Suprapubic skin (tissue), 4 donors: Measurements from ENCODE around the gene AMH. TPM values are rescaled to one million over a fixed set of nuclear protein-coding genes. Genes with fewer than 3 reads are reported as not detected.

Experiments
- DNase-seq, 2 donors: peaks; one replicate each; pipeline ENCODE4 v3.0.0-alpha.2; 2019; ENCODE audit warnings: low spot score in 2 of 2
- H3K27ac ChIP-seq: fragments of 200-600 bp; sonication (generic); one replicate; pipeline ENCODE4 v1.5.1; 2019
- H3K27me3 ChIP-seq: fragments of 200-600 bp; sonication (generic); one replicate; pipeline ENCODE4 v1.5.1; 2019
- H3K36me3 ChIP-seq: fragments of 200-600 bp; sonication (generic); one replicate; pipeline ENCODE4 v1.5.1; 2019
- H3K4me1 ChIP-seq: fragments of 200-600 bp; sonication (generic); one replicate; pipeline ENCODE4 v1.5.1; 2019
- H3K4me3 ChIP-seq: fragments of 200-600 bp; sonication (generic); one replicate; pipeline ENCODE4 v1.5.1; 2019; ENCODE audit warnings: mild to moderate bottlenecking
- H3K9me3 ChIP-seq: fragments of 200-600 bp; sonication (generic); one replicate; pipeline ENCODE4 v1.5.1; 2019
- CTCF ChIP-seq, 2 donors: fragments of 200-600 bp in 1 of 2; fragments of 450-650 bp in 1 of 2; sonication (generic) in 1 of 2; IDR thresholded peaks; one replicate each; pipeline ENCODE4 v1.5.1; 2016 to 2019; ENCODE audit warnings: antibody characterized with exemption in 2 of 2, mild to moderate bottlenecking in 1 of 2, moderate library complexity in 1 of 2
- EP300 ChIP-seq: sonication (generic); formaldehyde crosslinking; IDR thresholded peaks from one replicate; pipeline ENCODE4 v1.6.1; 2017; ENCODE audit warnings: antibody characterized with exemption
- POLR2A ChIP-seq, 2 donors: fragments of 450-650 bp; IDR thresholded peaks; one replicate each; pipeline ENCODE4 v1.6.1; 2017; ENCODE audit warnings: antibody characterized with exemption in 2 of 2, mild to moderate bottlenecking in 2 of 2, moderate library complexity in 2 of 2
- POLR2AphosphoS5 ChIP-seq, 3 donors: sonication (generic); formaldehyde crosslinking; IDR thresholded peaks; one replicate each; pipeline ENCODE4 v1.6.1; 2017; ENCODE audit warnings: antibody characterized with exemption in 3 of 3
- WGBS: methylation state at CpG from one replicate; pipeline ENCODE4 v1.1.5; 2018; 5-methylcytosine and 5-hydroxymethylcytosine counted together
- total RNA-seq, 4 donors: library from RNA; depleted of rRNA; stranded (reverse); fragments of >200 nt; gene quantifications; one replicate each; pipeline ENCODE4 v1.1.0, GENCODE V29; 2016

The AMH gene
- total RNA-seq, 4 donors from 2014 or later = 1.7 to 4.3 (median 3.0) TPM

- H3K36me3 ChIP-seq = peaks cover 38% of the 10 kb centered on the region
- no peak overlapping the region for H3K4me3 ChIP-seq
- no peak overlapping the region for H3K27ac ChIP-seq
- peaks cover 72% of the 10 kb centered on the region for H3K4me1 ChIP-seq
- no peaks in the 10 kb centered on the region for H3K9me3 ChIP-seq
- no peak for TF ChIP-seq POLR2AphosphoS5 (IDR thresholded peaks at IDR 0.05)
- TF ChIP-seq EP300 = no peak
- no peak for TF ChIP-seq CTCF (IDR thresholded peaks at IDR 0.05)
- no peak for TF ChIP-seq POLR2A (IDR thresholded peaks at IDR 0.05)
- WGBS = 90% methylated on average over 19 of the region's 25 CpGs
- DNase-seq = no peak
- H3K27me3 ChIP-seq = no peaks in the 10 kb centered on the region
These were observed 15.4 kb upstream of the AMH start for GRCh38 chr19:2233601-2234280.

DNA sequence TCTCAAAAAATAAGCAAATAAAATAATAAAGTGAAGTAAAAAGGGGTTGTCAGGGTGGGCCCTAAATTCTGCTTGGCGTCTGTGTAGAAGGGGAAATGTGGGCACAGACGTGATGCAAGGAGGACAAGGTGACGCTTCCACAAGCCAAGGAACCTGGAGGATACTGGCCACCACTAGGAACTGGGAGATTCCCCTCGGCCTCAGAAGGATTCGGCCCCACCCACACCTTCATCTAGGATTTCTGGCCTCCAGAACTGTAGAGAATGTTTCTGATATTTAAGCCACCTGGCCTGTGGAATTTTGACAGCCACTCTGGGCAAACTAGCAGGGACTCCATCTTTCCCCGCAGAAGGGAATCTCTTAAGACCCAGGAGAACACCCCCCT lies 14.1 kb upstream of the AMH start:
- Histone ChIP-seq H3K27ac (peak overlapping the region; percentile 94), H3K4me3 (peak overlapping the region; percentile 92), H3K4me1 (peaks cover 74% of the 10 kb centered on the region), H3K36me3 (peaks cover 27% of the 10 kb centered on the region), H3K27me3 (no peaks in the 10 kb centered on the region), H3K9me3 (no peaks in the 10 kb centered on the region)
- no peak for TF ChIP-seq POLR2AphosphoS5 (IDR thresholded peaks at IDR 0.05)
- no peak for TF ChIP-seq POLR2A (IDR thresholded peaks at IDR 0.05)
- 35% methylated on average over 6 of the region's 6 CpGs for WGBS
- no peak for DNase-seq

DNA sequence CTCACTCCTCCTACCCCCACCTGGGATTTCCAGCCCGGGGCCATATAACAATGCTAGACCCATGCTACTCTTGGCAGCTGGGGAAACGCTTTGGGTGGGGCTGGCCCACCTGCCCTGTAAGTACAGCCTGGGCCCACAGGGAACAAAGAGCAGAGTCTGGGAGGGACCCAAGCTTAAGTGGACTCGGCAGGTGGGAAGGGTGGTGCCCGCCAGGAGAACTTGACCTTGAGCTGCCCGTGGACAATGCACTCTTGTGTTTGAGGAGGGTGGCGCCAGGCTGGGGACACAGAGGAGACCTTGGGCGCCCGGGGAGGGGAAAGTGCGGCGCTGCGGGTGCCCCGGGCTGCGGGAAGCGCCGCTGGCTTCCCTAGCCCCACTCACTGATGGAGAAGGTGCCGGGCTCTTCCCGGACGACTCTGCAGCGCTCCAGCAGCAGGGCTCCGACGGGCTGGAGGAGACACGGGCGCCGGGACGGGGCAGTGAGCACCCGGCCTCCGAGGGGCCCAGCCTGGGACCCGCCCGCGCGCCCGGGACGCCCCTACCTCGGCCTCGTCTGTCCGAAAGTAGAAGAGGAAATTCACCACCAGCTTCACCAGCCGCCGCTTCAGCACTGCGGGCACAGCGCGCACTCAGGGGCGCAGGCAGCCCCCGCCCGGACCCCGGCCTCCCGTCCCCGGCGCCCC lies 13.6 kb upstream of the AMH start:
- Histone ChIP-seq H3K36me3 (peaks cover 22% of the 10 kb centered on the region), H3K27ac (peak overlapping the region; percentile 94), H3K4me3 (peak overlapping the region; percentile 92), H3K27me3 (no peaks in the 10 kb centered on the region), H3K4me1 (peaks cover 80% of the 10 kb centered on the region), H3K9me3 (no peaks in the 10 kb centered on the region)
- DNase-seq = no peak
- WGBS = 0% methylated on average over 4 of the region's 48 CpGs
- no peak for TF ChIP-seq POLR2A (IDR thresholded peaks at IDR 0.05)
- no peak for TF ChIP-seq EP300
- TF ChIP-seq POLR2AphosphoS5 (IDR thresholded peaks at IDR 0.05) = no peak
- no peak for TF ChIP-seq CTCF (IDR thresholded peaks at IDR 0.05)

GRCh38 chr19:2236064-2236313 lies 13.1 kb upstream of the AMH start:
- Histone ChIP-seq H3K27ac (peak overlapping the region; percentile 94), H3K4me1 (peaks cover 81% of the 10 kb centered on the region), H3K9me3 (no peaks in the 10 kb centered on the region), H3K27me3 (no peaks in the 10 kb centered on the region), H3K36me3 (peaks cover 19% of the 10 kb centered on the region), H3K4me3 (peak overlapping the region; percentile 92)
- no peak for DNase-seq
- TF ChIP-seq CTCF (IDR thresholded peaks at IDR 0.05) (no peak), POLR2AphosphoS5 (IDR thresholded peaks at IDR 0.05) (no peak), POLR2A (IDR thresholded peaks at IDR 0.05) (no peak), EP300 (no peak)
- no CpG with 5 or more reads among the region's 28 CpGs for WGBS

GRCh38 chr19:2236314-2237050 lies 12.6 kb upstream of the AMH start, which contains the start of the genes PLEKHJ1 and SF3A2:
TSS of gene PLEKHJ1 (minus strand) at chr19:2236329. CDS start at chr19:2236248, 81 bp downstream.
TSS of gene SF3A2 (plus strand) at chr19:2236824. CDS start at chr19:2243419, 6,595 bp downstream.
- Histone ChIP-seq H3K4me3 (peak within 1 kb of the TSS; percentile 92), H3K27ac (peak within 1 kb of the TSS; percentile 94), H3K27me3 (no peaks in the 10 kb centered on the region), H3K36me3 (peaks cover 19% of the 10 kb centered on the region), H3K9me3 (no peaks in the 10 kb centered on the region), H3K4me1 (peaks cover 81% of the 10 kb centered on the region)
- WGBS = no CpG with 5 or more reads among the region's 80 CpGs
- peak in 1 of 2 donors; percentile 55 for TF ChIP-seq POLR2A (IDR thresholded peaks at IDR 0.05)
- no peak for TF ChIP-seq EP300
- TF ChIP-seq POLR2AphosphoS5 (IDR thresholded peaks at IDR 0.05) = peak; percentile 36 to 92 (median 83)
- peak; percentile 99 to 100 for TF ChIP-seq CTCF (IDR thresholded peaks at IDR 0.05)
- DNase-seq = peak; percentile 98
